HEK293T (cell line): ENCODE measurements around the gene TGFBR1.

Experiments used
- BHLHE40 ChIP-seq: fragments of 450-650 bp; IDR thresholded peaks from 2 replicates; pipeline ENCODE4 v1.6.1; 2016; ENCODE audit warnings: mild to moderate bottlenecking, moderate library complexity, borderline replicate concordance
- FOXK2 ChIP-seq: fragments of 450-650 bp; IDR thresholded peaks from 2 replicates; pipeline ENCODE4 v1.6.1; 2016; ENCODE audit warnings: mild to moderate bottlenecking
- FOXM1 ChIP-seq: fragments of 450-650 bp; IDR thresholded peaks from 2 replicates; pipeline ENCODE4 v1.6.1; 2017; ENCODE audit warnings: mild to moderate bottlenecking, borderline replicate concordance
- LEF1 ChIP-seq: fragments of 450-650 bp; IDR thresholded peaks from 2 replicates; pipeline ENCODE4 v1.6.1; 2017; ENCODE audit warnings: mild to moderate bottlenecking, borderline replicate concordance
- NFRKB ChIP-seq: fragments of 450-650 bp; IDR thresholded peaks from 2 replicates; pipeline ENCODE4 v1.6.1; 2016; ENCODE audit warnings: mild to moderate bottlenecking, moderate library complexity
- SUZ12 ChIP-seq: fragments of 450-650 bp; IDR thresholded peaks from 2 replicates; pipeline ENCODE4 v1.6.1; 2016; ENCODE audit warnings: mild to moderate bottlenecking
- TARDBP ChIP-seq: fragments of 450-650 bp; IDR thresholded peaks from 2 replicates; pipeline ENCODE4 v1.6.1; 2016
- ZNF384 ChIP-seq: fragments of 450-650 bp; IDR thresholded peaks from 2 replicates; pipeline ENCODE4 v1.6.1; 2016

DNA sequence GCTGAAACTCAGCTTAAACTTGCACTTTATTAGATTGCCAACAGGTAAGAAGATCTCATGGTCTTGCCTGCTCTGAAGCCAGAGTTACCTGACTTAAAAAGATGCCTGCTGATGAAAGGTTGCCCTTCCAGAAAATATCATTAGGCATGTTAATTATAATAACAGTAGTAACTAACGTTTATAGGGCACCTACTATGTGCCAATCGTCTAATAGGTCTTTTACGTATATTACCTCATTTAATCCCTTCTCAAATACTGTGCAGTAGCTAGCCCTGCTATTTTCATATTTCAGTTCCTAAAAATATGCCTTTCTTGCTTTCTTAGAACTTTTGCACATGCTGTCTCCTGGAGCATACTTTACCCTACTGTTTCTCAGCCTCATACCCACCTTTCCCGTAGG is 40.1 kb downstream of the TGFBR1 start:
- TF ChIP-seq SUZ12 (no peak), ZNF384 (no peak), BHLHE40 (no peak), TARDBP (no peak), FOXM1 (no peak), FOXK2 (no peak), LEF1 (no peak), NFRKB (no peak)
